ENCODE data around the gene ASCC1. TPM values are rescaled to one million over a fixed set of nuclear protein-coding genes. Genes with fewer than 3 reads are reported as not detected.

ASCC1 gene
- total and polyA plus RNA-seq, 2 of the 13 experiments (the other 11 are each of a cell fraction or from before 2014, with no cell fraction given) = 21.6 to 30.1 TPM

DNA sequence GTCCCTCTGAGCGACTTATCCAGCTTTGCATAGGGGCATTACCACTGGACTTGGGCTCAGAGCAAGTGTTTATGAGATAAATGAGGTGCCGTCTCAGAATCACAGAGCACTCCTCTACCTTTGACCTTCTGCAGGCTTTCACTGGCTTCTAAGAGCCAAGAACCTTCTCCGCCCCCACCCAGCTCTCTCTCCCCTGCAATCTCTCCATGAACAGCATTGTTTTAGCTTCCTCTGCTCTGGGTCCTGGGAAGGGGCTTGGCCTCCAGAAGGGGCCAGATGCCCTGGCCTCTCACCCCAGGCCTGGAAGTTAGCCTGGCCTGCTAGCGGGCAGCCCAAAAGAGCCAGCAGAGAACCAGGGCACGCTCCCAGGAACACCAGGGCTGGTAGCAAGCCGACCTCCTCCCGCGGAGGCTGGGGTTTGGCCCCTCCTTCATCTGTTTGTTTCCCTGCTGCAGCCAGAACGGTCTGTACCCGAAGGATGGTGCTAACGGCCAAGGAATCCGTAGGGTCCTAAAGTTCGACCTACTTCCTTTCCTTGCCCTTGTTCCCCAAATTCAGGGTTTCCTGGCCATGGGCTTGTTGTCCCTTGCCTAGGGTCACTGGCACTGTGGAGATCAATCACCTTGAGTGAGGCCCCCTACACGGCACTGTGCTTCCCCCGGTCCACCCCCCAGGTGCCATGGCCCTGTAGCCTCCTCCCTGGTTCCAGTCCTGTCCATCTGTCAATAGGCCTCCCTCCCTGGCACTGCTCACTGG lies 38.9 kb upstream of the ASCC1 start (continued):
- no peak for TF ChIP-seq MEF2D (CRISPR knock-in tag; IDR thresholded peaks at IDR 0.05)
- no peak for TF ChIP-seq GATAD1 (CRISPR knock-in tag; IDR thresholded peaks at IDR 0.05)
- TF ChIP-seq, protein P1, sequence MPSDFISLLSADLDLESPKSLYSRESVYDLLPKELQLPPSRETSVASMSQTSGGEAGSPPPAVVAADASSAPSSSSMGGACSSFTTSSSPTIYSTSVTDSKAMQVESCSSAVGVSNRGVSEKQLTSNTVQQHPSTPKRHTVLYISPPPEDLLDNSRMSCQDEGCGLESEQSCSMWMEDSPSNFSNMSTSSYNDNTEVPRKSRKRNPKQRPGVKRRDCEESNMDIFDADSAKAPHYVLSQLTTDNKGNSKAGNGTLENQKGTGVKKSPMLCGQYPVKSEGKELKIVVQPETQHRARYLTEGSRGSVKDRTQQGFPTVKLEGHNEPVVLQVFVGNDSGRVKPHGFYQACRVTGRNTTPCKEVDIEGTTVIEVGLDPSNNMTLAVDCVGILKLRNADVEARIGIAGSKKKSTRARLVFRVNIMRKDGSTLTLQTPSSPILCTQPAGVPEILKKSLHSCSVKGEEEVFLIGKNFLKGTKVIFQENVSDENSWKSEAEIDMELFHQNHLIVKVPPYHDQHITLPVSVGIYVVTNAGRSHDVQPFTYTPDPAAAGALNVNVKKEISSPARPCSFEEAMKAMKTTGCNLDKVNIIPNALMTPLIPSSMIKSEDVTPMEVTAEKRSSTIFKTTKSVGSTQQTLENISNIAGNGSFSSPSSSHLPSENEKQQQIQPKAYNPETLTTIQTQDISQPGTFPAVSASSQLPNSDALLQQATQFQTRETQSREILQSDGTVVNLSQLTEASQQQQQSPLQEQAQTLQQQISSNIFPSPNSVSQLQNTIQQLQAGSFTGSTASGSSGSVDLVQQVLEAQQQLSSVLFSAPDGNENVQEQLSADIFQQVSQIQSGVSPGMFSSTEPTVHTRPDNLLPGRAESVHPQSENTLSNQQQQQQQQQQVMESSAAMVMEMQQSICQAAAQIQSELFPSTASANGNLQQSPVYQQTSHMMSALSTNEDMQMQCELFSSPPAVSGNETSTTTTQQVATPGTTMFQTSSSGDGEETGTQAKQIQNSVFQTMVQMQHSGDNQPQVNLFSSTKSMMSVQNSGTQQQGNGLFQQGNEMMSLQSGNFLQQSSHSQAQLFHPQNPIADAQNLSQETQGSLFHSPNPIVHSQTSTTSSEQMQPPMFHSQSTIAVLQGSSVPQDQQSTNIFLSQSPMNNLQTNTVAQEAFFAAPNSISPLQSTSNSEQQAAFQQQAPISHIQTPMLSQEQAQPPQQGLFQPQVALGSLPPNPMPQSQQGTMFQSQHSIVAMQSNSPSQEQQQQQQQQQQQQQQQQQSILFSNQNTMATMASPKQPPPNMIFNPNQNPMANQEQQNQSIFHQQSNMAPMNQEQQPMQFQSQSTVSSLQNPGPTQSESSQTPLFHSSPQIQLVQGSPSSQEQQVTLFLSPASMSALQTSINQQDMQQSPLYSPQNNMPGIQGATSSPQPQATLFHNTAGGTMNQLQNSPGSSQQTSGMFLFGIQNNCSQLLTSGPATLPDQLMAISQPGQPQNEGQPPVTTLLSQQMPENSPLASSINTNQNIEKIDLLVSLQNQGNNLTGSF (CRISPR knock-in tag; IDR thresholded peaks at IDR 0.05) = no peak
- 0 out of 2 replicates have a peak, but pooled peaks have one; percentile 35 for TF ChIP-seq MYNN (CRISPR knock-in tag; IDR thresholded peaks at IDR 0.05; ENCODE audit: low read depth)
- TF ChIP-seq, protein P2, sequence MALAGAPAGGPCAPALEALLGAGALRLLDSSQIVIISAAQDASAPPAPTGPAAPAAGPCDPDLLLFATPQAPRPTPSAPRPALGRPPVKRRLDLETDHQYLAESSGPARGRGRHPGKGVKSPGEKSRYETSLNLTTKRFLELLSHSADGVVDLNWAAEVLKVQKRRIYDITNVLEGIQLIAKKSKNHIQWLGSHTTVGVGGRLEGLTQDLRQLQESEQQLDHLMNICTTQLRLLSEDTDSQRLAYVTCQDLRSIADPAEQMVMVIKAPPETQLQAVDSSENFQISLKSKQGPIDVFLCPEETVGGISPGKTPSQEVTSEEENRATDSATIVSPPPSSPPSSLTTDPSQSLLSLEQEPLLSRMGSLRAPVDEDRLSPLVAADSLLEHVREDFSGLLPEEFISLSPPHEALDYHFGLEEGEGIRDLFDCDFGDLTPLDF (CRISPR knock-in tag; IDR thresholded peaks at IDR 0.05) = no peak
- no peak for TF ChIP-seq HMG20A (CRISPR knock-in tag; IDR thresholded peaks at IDR 0.05; ENCODE audit: borderline replicate concordance)
- TF ChIP-seq, protein P3, sequence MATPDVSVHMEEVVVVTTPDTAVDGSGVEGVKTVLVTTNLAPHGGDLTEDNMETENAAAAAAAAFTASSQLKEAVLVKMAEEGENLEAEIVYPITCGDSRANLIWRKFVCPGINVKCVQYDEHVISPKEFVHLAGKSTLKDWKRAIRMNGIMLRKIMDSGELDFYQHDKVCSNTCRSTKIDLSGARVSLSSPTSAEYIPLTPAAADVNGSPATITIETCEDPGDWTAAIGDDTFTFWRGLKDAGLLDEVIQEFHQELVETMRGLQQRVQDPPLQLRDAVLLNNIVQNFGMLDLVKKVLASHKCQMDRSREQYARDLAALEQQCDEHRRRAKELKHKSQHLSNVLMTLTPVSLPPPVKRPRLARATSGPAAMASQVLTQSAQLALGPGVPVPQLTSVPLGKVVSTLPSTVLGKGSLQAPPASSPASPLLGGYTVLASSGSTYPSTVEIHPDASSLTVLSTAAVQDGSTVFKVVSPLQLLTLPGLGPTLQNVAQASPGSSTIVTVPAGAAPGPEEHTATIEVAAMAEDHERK (CRISPR knock-in tag; IDR thresholded peaks at IDR 0.05; ENCODE audit: low read depth) = no peak
- no peak for TF ChIP-seq ZBTB3 (CRISPR knock-in tag; IDR thresholded peaks at IDR 0.05; ENCODE audit: borderline replicate concordance, low read depth)
- TF ChIP-seq, protein P4, sequence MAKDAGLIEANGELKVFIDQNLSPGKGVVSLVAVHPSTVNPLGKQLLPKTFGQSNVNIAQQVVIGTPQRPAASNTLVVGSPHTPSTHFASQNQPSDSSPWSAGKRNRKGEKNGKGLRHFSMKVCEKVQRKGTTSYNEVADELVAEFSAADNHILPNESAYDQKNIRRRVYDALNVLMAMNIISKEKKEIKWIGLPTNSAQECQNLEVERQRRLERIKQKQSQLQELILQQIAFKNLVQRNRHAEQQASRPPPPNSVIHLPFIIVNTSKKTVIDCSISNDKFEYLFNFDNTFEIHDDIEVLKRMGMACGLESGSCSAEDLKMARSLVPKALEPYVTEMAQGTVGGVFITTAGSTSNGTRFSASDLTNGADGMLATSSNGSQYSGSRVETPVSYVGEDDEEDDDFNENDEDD (CRISPR knock-in tag; IDR thresholded peaks at IDR 0.05; ENCODE audit: borderline replicate concordance) = no peak
- TF ChIP-seq SOX5 (CRISPR knock-in tag; IDR thresholded peaks at IDR 0.05; ENCODE audit: borderline replicate concordance) = no peak
- no peak for TF ChIP-seq TOE1 (CRISPR knock-in tag; IDR thresholded peaks at IDR 0.05)
- no peak for TF ChIP-seq PLRG1 (conservative IDR thresholded peaks at IDR 0.05)
- TF ChIP-seq, protein P5, sequence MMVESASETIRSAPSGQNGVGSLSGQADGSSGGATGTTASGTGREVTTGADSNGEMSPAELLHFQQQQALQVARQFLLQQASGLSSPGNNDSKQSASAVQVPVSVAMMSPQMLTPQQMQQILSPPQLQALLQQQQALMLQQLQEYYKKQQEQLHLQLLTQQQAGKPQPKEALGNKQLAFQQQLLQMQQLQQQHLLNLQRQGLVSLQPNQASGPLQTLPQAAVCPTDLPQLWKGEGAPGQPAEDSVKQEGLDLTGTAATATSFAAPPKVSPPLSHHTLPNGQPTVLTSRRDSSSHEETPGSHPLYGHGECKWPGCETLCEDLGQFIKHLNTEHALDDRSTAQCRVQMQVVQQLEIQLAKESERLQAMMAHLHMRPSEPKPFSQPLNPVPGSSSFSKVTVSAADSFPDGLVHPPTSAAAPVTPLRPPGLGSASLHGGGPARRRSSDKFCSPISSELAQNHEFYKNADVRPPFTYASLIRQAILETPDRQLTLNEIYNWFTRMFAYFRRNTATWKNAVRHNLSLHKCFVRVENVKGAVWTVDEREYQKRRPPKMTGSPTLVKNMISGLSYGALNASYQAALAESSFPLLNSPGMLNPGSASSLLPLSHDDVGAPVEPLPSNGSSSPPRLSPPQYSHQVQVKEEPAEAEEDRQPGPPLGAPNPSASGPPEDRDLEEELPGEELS (CRISPR knock-in tag; IDR thresholded peaks at IDR 0.05) = peak; percentile 68
- no peak for TF ChIP-seq ZNF557 (CRISPR knock-in tag; IDR thresholded peaks at IDR 0.05)
- TF ChIP-seq, protein P6, sequence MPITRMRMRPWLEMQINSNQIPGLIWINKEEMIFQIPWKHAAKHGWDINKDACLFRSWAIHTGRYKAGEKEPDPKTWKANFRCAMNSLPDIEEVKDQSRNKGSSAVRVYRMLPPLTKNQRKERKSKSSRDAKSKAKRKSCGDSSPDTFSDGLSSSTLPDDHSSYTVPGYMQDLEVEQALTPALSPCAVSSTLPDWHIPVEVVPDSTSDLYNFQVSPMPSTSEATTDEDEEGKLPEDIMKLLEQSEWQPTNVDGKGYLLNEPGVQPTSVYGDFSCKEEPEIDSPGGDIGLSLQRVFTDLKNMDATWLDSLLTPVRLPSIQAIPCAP (CRISPR knock-in tag; IDR thresholded peaks at IDR 0.05; ENCODE audit: low read depth) = no peak

Data from HepG2 (cell line).